Gastrocnemius medialis (tissue), 4 donors: Measurements from ENCODE around the gene LUZP1.

Source experiments
- POLR2A ChIP-seq, 2 donors: fragments of 450-650 bp; IDR thresholded peaks; one replicate each; pipeline ENCODE4 v1.6.1; 2017; ENCODE audit warnings: antibody characterized with exemption in 2 of 2, mild to moderate bottlenecking in 2 of 2, moderate library complexity in 2 of 2
- TF ChIP-seq, protein P1 (sequence below), 5 experiments: fragments of 450-650 bp in 3 of 5; fragments of 200-600 bp in 2 of 5; sonication (generic) in 2 of 5; IDR thresholded peaks in 4 of 5; conservative IDR thresholded peaks in 1 of 5; 1 replicate in 4 of 5; 2 replicates in 1 of 5; pipeline ENCODE4 v1.5.1; 2016 to 2019; ENCODE audit warnings: antibody characterized with exemption in 5 of 5, mild to moderate bottlenecking in 3 of 5, moderate library complexity in 3 of 5

- no peak for TF ChIP-seq POLR2A (IDR thresholded peaks at IDR 0.05)
- TF ChIP-seq, protein P1, sequence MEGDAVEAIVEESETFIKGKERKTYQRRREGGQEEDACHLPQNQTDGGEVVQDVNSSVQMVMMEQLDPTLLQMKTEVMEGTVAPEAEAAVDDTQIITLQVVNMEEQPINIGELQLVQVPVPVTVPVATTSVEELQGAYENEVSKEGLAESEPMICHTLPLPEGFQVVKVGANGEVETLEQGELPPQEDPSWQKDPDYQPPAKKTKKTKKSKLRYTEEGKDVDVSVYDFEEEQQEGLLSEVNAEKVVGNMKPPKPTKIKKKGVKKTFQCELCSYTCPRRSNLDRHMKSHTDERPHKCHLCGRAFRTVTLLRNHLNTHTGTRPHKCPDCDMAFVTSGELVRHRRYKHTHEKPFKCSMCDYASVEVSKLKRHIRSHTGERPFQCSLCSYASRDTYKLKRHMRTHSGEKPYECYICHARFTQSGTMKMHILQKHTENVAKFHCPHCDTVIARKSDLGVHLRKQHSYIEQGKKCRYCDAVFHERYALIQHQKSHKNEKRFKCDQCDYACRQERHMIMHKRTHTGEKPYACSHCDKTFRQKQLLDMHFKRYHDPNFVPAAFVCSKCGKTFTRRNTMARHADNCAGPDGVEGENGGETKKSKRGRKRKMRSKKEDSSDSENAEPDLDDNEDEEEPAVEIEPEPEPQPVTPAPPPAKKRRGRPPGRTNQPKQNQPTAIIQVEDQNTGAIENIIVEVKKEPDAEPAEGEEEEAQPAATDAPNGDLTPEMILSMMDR (IDR thresholded peaks at IDR 0.05 in 4 of 5, conservative IDR thresholded peaks at IDR 0.05 in 1 of 5): no peak
Observed at GRCh38 chr1:23168079-23168444, 594 bp downstream of the LUZP1 start.
